ENCODE results near the gene SRP68. TPM values are rescaled to one million over a fixed set of nuclear protein-coding genes. Genes with fewer than 3 reads are reported as not detected.
A peak's percentile ranks its signal among the peaks of the same experiment; 100 is the strongest.

Gene SRP68
- polyA plus RNA-seq, 1 of the 3 experiments (the other 2 are of a cell fraction): 76.8 TPM

- ChIA-PET CTCF (interaction anchor here (0.9 to 1.6 kb wide), 3 partner anchors 35 to 204 kb away, joined by 3 to 7 read pairs (median 4); no protein-coding TSS in a partner anchor), POLR2A (no interaction called here)
- no peak for TF ChIP-seq EZH2phosphoT487 (IDR thresholded peaks at IDR 0.05; ENCODE audit: borderline replicate concordance, low read depth)
- no peak for TF ChIP-seq TCF12 (IDR thresholded peaks at IDR 0.05)
- no peak for TF ChIP-seq GABPA (IDR thresholded peaks at IDR 0.05; ENCODE audit: low read depth)
- TF ChIP-seq FOSL2 (IDR thresholded peaks at IDR 0.05; ENCODE audit: borderline replicate concordance, low read depth): no peak
- TF ChIP-seq ELF1 (IDR thresholded peaks at IDR 0.05): no peak
- no peak for TF ChIP-seq GATA2 (CRISPR knock-in tag; IDR thresholded peaks at IDR 0.05)
- TF ChIP-seq SMC3 (IDR thresholded peaks at IDR 0.05; ENCODE audit: low read depth, low read length): no peak
- TF ChIP-seq FOXJ3 (CRISPR knock-in tag; IDR thresholded peaks at IDR 0.05): no peak
- TF ChIP-seq IRF3 (IDR thresholded peaks at IDR 0.05; ENCODE audit: low read depth, low read length): no peak
- TF ChIP-seq CHD2 (IDR thresholded peaks at IDR 0.05; ENCODE audit: low read length, partially characterized antibody): no peak
- no peak for TF ChIP-seq MXI1 (IDR thresholded peaks at IDR 0.05; ENCODE audit: low read depth, low read length)
- no peak for TF ChIP-seq RCOR1 (IDR thresholded peaks at IDR 0.05; ENCODE audit: low read length)
- TF ChIP-seq YY1 (IDR thresholded peaks at IDR 0.05; ENCODE audit: low read depth): no peak
- TF ChIP-seq FOXM1 (IDR thresholded peaks at IDR 0.05; ENCODE audit: low read depth): no peak
- no peak for TF ChIP-seq USF1 (IDR thresholded peaks at IDR 0.05; ENCODE audit: borderline replicate concordance, low read depth)
- no peak for TF ChIP-seq ZBTB33 (IDR thresholded peaks at IDR 0.05; ENCODE audit: borderline replicate concordance, low read depth)
- no peak for TF ChIP-seq NFIC (IDR thresholded peaks at IDR 0.05; ENCODE audit: borderline replicate concordance)
- TF ChIP-seq MAX (IDR thresholded peaks at IDR 0.05; ENCODE audit: low read depth): no peak
- TF ChIP-seq RFX5 (IDR thresholded peaks at IDR 0.05; ENCODE audit: low read length): no peak
- TF ChIP-seq CTCF (IDR thresholded peaks at IDR 0.05): no peak
- Histone ChIP-seq H3F3A (replicated peaks; ENCODE audit: insufficient read depth) (peaks cover 13% of the 10 kb centered on the region), H3K79me2 (ENCODE audit: insufficient read depth) (peaks cover 22% of the 10 kb centered on the region; the same call in 1 of the 2 replicates), H3K9me3 (no peaks in the 10 kb centered on the region), H3K4me1 (ENCODE audit: control insufficient read depth in 1 of 2, insufficient read depth in 2 of 2, low read depth in 1 of 2, low read length in 1 of 2) (no peaks in the 10 kb centered on the region), H3K27ac (ENCODE audit: low read depth in 2 of 2, low read length in 1 of 2) (peak overlapping the region in 1 of 2 experiments; percentile 42; a peak in 2 of 4 replicates), H2AFZ (ENCODE audit: low read depth) (no peak overlapping the region), H4K20me1 (ENCODE audit: insufficient read depth) (no peaks in the 10 kb centered on the region), H3K36me3 (replicated peaks in 1 of 2; ENCODE audit: control insufficient read depth in 1 of 2, insufficient read depth in 2 of 2, low read length in 1 of 2) (peaks cover 73 to 83% of the 10 kb centered on the region in 2 experiments), H3K4me2 (no peak overlapping the region), H3K4me3 (ENCODE audit: low read depth in 2 of 2, low read length in 1 of 2) (no peak overlapping the region), H3K9me2 (no peaks in the 10 kb centered on the region), H3K9ac (no peak overlapping the region), H3K27me3 (ENCODE audit: insufficient read depth) (no peaks in the 10 kb centered on the region)
- no peak for DNase-seq
- WGBS (ENCODE audit: low lambda C conversion rate): 86% methylated on average over 3 of the region's 3 CpGs
Measured at GRCh38 chr17:76049239-76049638, 23.1 kb downstream of the SRP68 start.
